Upper lobe of left lung (tissue), 4 donors: Measurements from ENCODE around the gene SLC38A9.

ENCODE experiments used
- EP300 ChIP-seq, 4 donors: sonication (generic); formaldehyde crosslinking; IDR thresholded peaks; one replicate each; pipeline ENCODE4 v1.5.1; 2017; ENCODE audit warnings: antibody characterized with exemption in 4 of 4, control low read depth in 2 of 4
- POLR2A ChIP-seq, 4 donors: fragments of 450-650 bp; IDR thresholded peaks; one replicate each; pipeline ENCODE4 v1.5.1; 2016 to 2017; ENCODE audit warnings: antibody characterized with exemption in 4 of 4, mild to moderate bottlenecking in 2 of 4
- POLR2AphosphoS5 ChIP-seq, 2 donors: sonication (generic); formaldehyde crosslinking; IDR thresholded peaks; one replicate each; pipeline ENCODE4 v1.5.1; 2017; ENCODE audit warnings: antibody characterized with exemption in 2 of 2
- TF ChIP-seq, protein P1 (sequence below), 6 experiments: fragments of 450-650 bp in 4 of 6; fragments of 200-600 bp in 2 of 6; sonication (generic) in 2 of 6; IDR thresholded peaks; one replicate each; pipeline ENCODE4 v1.5.1; 2016 to 2019; ENCODE audit warnings: antibody characterized with exemption in 6 of 6

- TF ChIP-seq EP300 (IDR thresholded peaks at IDR 0.05) = no peak
- TF ChIP-seq, protein P1, sequence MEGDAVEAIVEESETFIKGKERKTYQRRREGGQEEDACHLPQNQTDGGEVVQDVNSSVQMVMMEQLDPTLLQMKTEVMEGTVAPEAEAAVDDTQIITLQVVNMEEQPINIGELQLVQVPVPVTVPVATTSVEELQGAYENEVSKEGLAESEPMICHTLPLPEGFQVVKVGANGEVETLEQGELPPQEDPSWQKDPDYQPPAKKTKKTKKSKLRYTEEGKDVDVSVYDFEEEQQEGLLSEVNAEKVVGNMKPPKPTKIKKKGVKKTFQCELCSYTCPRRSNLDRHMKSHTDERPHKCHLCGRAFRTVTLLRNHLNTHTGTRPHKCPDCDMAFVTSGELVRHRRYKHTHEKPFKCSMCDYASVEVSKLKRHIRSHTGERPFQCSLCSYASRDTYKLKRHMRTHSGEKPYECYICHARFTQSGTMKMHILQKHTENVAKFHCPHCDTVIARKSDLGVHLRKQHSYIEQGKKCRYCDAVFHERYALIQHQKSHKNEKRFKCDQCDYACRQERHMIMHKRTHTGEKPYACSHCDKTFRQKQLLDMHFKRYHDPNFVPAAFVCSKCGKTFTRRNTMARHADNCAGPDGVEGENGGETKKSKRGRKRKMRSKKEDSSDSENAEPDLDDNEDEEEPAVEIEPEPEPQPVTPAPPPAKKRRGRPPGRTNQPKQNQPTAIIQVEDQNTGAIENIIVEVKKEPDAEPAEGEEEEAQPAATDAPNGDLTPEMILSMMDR (IDR thresholded peaks at IDR 0.05) = no peak
- no peak for TF ChIP-seq POLR2AphosphoS5 (IDR thresholded peaks at IDR 0.05)
- TF ChIP-seq POLR2A (IDR thresholded peaks at IDR 0.05) = no peak
Observed at GRCh38 chr5:55584398-55585205, 127.5 kb downstream of the SLC38A9 start.
